ENCODE measurements around the gene MEGF11.

Gene MEGF11

GRCh38 chr15:66241087-66241907 is 12.3 kb downstream of the MEGF11 start:
- Histone ChIP-seq H3K9me3 (ENCODE audit: insufficient read depth, low read length) (no peaks in the 10 kb centered on the region), H3K27me3 (ENCODE audit: low read depth, low read length) (peaks cover 6% of the 10 kb centered on the region; the same call in 1 of the 2 replicates), H3K36me3 (replicated peaks; ENCODE audit: low read depth, low read length) (no peaks in the 10 kb centered on the region), H3K9ac (ENCODE audit: low read length) (no peak overlapping the region), H4K20me1 (ENCODE audit: insufficient read depth, low read length) (no peaks in the 10 kb centered on the region), H3K4me1 (ENCODE audit: low read length) (peaks cover 8% of the 10 kb centered on the region), H3K4me3 (ENCODE audit: low read length) (no peak overlapping the region), H2AFZ (ENCODE audit: low read depth, low read length) (no peak overlapping the region), H3K27ac (ENCODE audit: low read length) (no peak overlapping the region), H3K4me2 (ENCODE audit: low read length) (peak overlapping the region; percentile 23; the same call in 1 of the 2 replicates), H3K79me2 (ENCODE audit: low read length) (no peaks in the 10 kb centered on the region)
- TF ChIP-seq EZH2phosphoT487 (IDR thresholded peaks at IDR 0.05; ENCODE audit: low read depth) (no peak), CTCF (IDR thresholded peaks at IDR 0.05; ENCODE audit: low read depth, low read length) (no peak)

- Histone ChIP-seq H3K36me3 (replicated peaks; ENCODE audit: low read depth, low read length) (no peaks in the 10 kb centered on the region), H3K27me3 (ENCODE audit: low read depth, low read length) (peaks cover 16% of the 10 kb centered on the region; the same call in 1 of the 2 replicates), H3K79me2 (ENCODE audit: low read length) (no peaks in the 10 kb centered on the region), H3K9me3 (ENCODE audit: insufficient read depth, low read length) (no peaks in the 10 kb centered on the region), H3K4me1 (ENCODE audit: low read length) (peaks cover 8% of the 10 kb centered on the region), H3K4me2 (ENCODE audit: low read length) (no peak overlapping the region), H2AFZ (ENCODE audit: low read depth, low read length) (no peak overlapping the region), H4K20me1 (ENCODE audit: insufficient read depth, low read length) (no peaks in the 10 kb centered on the region), H3K27ac (ENCODE audit: low read length) (no peak overlapping the region), H3K9ac (ENCODE audit: low read length) (no peak overlapping the region), H3K4me3 (ENCODE audit: low read length) (no peak overlapping the region)
- no peak for TF ChIP-seq CTCF (IDR thresholded peaks at IDR 0.05; ENCODE audit: low read depth, low read length)
- no peak for TF ChIP-seq EZH2phosphoT487 (IDR thresholded peaks at IDR 0.05; ENCODE audit: low read depth)
These were observed 13.2 kb downstream of the MEGF11 start for GRCh38 chr15:66240240-66240794.

GRCh38 chr15:66239514-66239913 is 14.0 kb downstream of the MEGF11 start:
- Histone ChIP-seq H3K79me2 (ENCODE audit: low read length) (no peaks in the 10 kb centered on the region), H3K27me3 (ENCODE audit: low read depth, low read length) (peaks cover 12% of the 10 kb centered on the region; the same call in 1 of the 2 replicates), H4K20me1 (ENCODE audit: insufficient read depth, low read length) (no peaks in the 10 kb centered on the region), H3K36me3 (replicated peaks; ENCODE audit: low read depth, low read length) (no peaks in the 10 kb centered on the region), H3K4me2 (ENCODE audit: low read length) (no peak overlapping the region), H3K4me3 (ENCODE audit: low read length) (no peak overlapping the region), H3K9ac (ENCODE audit: low read length) (no peak overlapping the region), H3K27ac (ENCODE audit: low read length) (no peak overlapping the region), H3K9me3 (ENCODE audit: insufficient read depth, low read length) (no peaks in the 10 kb centered on the region), H3K4me1 (ENCODE audit: low read length) (peaks cover 8% of the 10 kb centered on the region), H2AFZ (ENCODE audit: low read depth, low read length) (no peak overlapping the region)
- TF ChIP-seq CTCF (IDR thresholded peaks at IDR 0.05; ENCODE audit: low read depth, low read length) = no peak
- no peak for TF ChIP-seq EZH2phosphoT487 (IDR thresholded peaks at IDR 0.05; ENCODE audit: low read depth)

GRCh38 chr15:66238318-66238717 is 15.2 kb downstream of the MEGF11 start:
- Histone ChIP-seq H3K4me1 (ENCODE audit: low read length) (peaks cover 8% of the 10 kb centered on the region), H4K20me1 (ENCODE audit: insufficient read depth, low read length) (no peaks in the 10 kb centered on the region), H2AFZ (ENCODE audit: low read depth, low read length) (no peak overlapping the region), H3K4me3 (ENCODE audit: low read length) (no peak overlapping the region), H3K36me3 (replicated peaks; ENCODE audit: low read depth, low read length) (no peaks in the 10 kb centered on the region), H3K4me2 (ENCODE audit: low read length) (no peak overlapping the region), H3K27ac (ENCODE audit: low read length) (no peak overlapping the region), H3K79me2 (ENCODE audit: low read length) (no peaks in the 10 kb centered on the region), H3K27me3 (ENCODE audit: low read depth, low read length) (peaks cover 12% of the 10 kb centered on the region; the same call in 1 of the 2 replicates), H3K9me3 (ENCODE audit: insufficient read depth, low read length) (no peaks in the 10 kb centered on the region), H3K9ac (ENCODE audit: low read length) (no peak overlapping the region)
- TF ChIP-seq EZH2phosphoT487 (IDR thresholded peaks at IDR 0.05; ENCODE audit: low read depth) (no peak), CTCF (IDR thresholded peaks at IDR 0.05; ENCODE audit: low read depth, low read length) (no peak)

Measured in OCI-LY3 (cell line).